ENCODE measurements around the gene IPO4. TPM values are rescaled to one million over a fixed set of nuclear protein-coding genes. Genes with fewer than 3 reads are reported as not detected.

IPO4 gene
- total and polyA plus RNA-seq, 2 of the 8 experiments (the other 6 are each of a cell fraction or from before 2014, with no cell fraction given): 55.5 to 108 TPM

DNA sequence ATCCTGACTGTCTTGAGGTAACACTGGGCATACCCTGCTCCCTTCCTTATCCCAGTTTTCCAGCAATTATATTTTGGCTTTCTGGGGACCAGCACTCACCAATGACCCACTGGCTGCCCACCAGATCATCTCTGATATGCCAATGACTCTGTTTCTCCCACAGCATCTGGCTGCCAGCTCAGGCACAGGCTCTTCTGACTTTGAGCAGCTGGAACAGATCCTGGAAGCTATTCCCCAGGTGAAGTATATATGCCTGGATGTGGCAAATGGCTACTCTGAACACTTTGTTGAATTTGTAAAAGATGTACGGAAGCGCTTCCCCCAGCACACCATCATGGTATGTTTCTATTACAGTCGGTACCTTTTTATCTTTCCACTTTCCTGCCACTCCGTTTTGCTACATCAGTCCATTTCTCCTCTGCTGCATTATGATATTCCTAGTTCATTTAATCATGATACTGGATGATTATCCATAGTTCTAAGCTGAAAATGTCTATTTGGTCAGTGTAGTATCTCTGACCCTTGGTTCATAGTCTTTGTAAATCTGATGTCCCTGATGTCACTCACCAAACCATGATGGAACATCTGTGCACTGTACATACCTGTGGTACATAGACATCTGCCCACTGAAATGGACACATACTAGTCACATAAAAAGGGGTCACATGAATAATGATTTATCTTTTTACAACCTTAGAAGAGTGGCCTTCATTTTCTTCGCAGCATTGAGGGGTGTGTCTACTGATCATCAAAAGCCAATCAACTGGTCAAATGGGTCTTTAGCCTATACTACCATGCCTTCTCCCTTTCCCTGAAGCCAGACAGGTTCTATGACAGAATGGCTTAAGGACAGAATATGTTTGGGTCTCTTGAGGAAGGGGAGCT lies 47.4 kb upstream of the IPO4 start:
- Histone ChIP-seq H2BK5ac (ENCODE audit: low read depth, low read length) (no peak overlapping the region), H2BK15ac (ENCODE audit: low read length) (no peak overlapping the region), H2BK12ac (ENCODE audit: low read depth, low read length) (no peak overlapping the region), H3K56ac (replicated peaks; ENCODE audit: insufficient read length, low read depth, low read length) (no peak overlapping the region), H3K23ac (ENCODE audit: insufficient read length) (no peak overlapping the region), H2BK20ac (ENCODE audit: low read length) (no peak overlapping the region), H4K5ac (ENCODE audit: insufficient read length, low read depth, low read length) (no peak overlapping the region), H3K36me3 (ENCODE audit: control insufficient read depth in 2 of 4, insufficient read depth in 4 of 4, low read length in 3 of 4) (peaks cover 18 to 58% (median 48%) of the 10 kb centered on the region in 4 experiments), H3K18ac (ENCODE audit: extremely low read depth, low read length) (no peak overlapping the region), H3K79me1 (ENCODE audit: low read depth, low read length) (no peaks in the 10 kb centered on the region; the same call in none of the 2 replicates), H2AK5ac (ENCODE audit: low read depth, low read length) (no peak overlapping the region), H3K14ac (ENCODE audit: insufficient read length) (no peak overlapping the region), H3K9me3 (ENCODE audit: insufficient read depth in 2 of 2, low read depth in 1 of 2, low read length in 1 of 2) (no peaks in the 10 kb centered on the region), H3K79me2 (ENCODE audit: control insufficient read depth in 1 of 2, insufficient read depth in 2 of 2, low read length in 2 of 2) (peaks cover under 1 to 22% of the 10 kb centered on the region in 2 experiments; a peak in 3 of 4 replicates), H4K20me1 (replicated peaks in 1 of 2; ENCODE audit: control insufficient read depth in 1 of 2, insufficient read depth in 2 of 2, low read length in 2 of 2) (peaks cover 3 to 14% of the 10 kb centered on the region in 2 experiments), H3K9ac (replicated peaks in 1 of 4; ENCODE audit: extremely low read depth in 1 of 4, low read depth in 3 of 4, low read length in 3 of 4) (no peak overlapping the region; a peak in 1 of 7 replicates), H3K23me2 (ENCODE audit: low read depth, low read length) (peaks cover 11% of the 10 kb centered on the region), H3K4me2 (ENCODE audit: insufficient read depth in 1 of 2, low read depth in 2 of 2, low read length in 2 of 2) (no peak overlapping the region), H2AFZ (ENCODE audit: low read length) (no peak overlapping the region), H2BK120ac (replicated peaks; ENCODE audit: low read depth, low read length) (no peak overlapping the region), H4K91ac (replicated peaks; ENCODE audit: insufficient read length, low read length) (no peak overlapping the region), H3K4me1 (replicated peaks in 1 of 4; ENCODE audit: control insufficient read depth in 3 of 4, insufficient read depth in 4 of 4, low read length in 3 of 4) (peaks cover 2 to 14% (median 4%) of the 10 kb centered on the region in 4 experiments; a peak in 5 of 7 replicates), H3K4ac (replicated peaks; ENCODE audit: insufficient read length, low read depth, low read length) (no peak overlapping the region), H3K4me3 (ENCODE audit: extremely low read depth in 1 of 4, insufficient read depth in 2 of 4, low read depth in 3 of 4, low read length in 4 of 4) (no peak overlapping the region), H3K27me3 (replicated peaks in 1 of 4; ENCODE audit: control insufficient read depth in 3 of 4, extremely low read depth in 1 of 4, insufficient read depth in 3 of 4, low read length in 3 of 4) (no peaks in the 10 kb centered on the region; a peak in 1 of 7 replicates), H3K27ac (ENCODE audit: low read depth, low read length) (no peak overlapping the region), H4K8ac (ENCODE audit: extremely low read depth, insufficient read depth, low read length) (no peak overlapping the region)
- ChIA-PET CTCF (ENCODE audit: partially characterized antibody) (interaction anchor here (1.3 to 1.9 kb wide), 6 partner anchors 20 to 96 kb away, joined by 3 to 8 read pairs (median 6); partner anchors contain the start of gene MDP1), POLR2A (ENCODE audit: partially characterized antibody) (interaction anchor here (0.7 to 5.1 kb wide), 8 partner anchors 10 to 1141 kb away, joined by 3 to 19 read pairs (median 4); partner anchors contain the start of genes ACIN1, C14orf119, MDP1 and RABGGTA)
- WGBS, 2 experiments (ENCODE audit: extremely low coverage in 1 of 2, insufficient coverage in 1 of 2, insufficient read length in 1 of 2, insufficient replicate concordance in 2 of 2, low coverage in 1 of 2, low lambda C conversion rate in 2 of 2, missing lambda C conversion rate in 1 of 2): 86% methylated on average over 5 of the region's 5 CpGs; no CpG with 5 or more reads in 1 of the 2 experiments
- DNase-seq (ENCODE audit: low read depth in 1 of 2, low spot score in 2 of 2) (no peak), FAIRE-seq (no peak)
- TF ChIP-seq CREB1 (IDR thresholded peaks at IDR 0.05): no peak
- TF ChIP-seq BACH1 (IDR thresholded peaks at IDR 0.05; ENCODE audit: low read length): no peak
- no peak for TF ChIP-seq KDM4A (IDR thresholded peaks at IDR 0.05; ENCODE audit: low read depth, low read length, severe bottlenecking)
- TF ChIP-seq POLR2A (IDR thresholded peaks at IDR 0.05; ENCODE audit: control extremely low read depth in 1 of 2, low read depth in 2 of 2, low read length in 2 of 2): no peak
- TF ChIP-seq USF2 (IDR thresholded peaks at IDR 0.05; ENCODE audit: low read length): no peak
- TF ChIP-seq, protein P1, sequence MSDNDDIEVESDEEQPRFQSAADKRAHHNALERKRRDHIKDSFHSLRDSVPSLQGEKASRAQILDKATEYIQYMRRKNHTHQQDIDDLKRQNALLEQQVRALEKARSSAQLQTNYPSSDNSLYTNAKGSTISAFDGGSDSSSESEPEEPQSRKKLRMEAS (IDR thresholded peaks at IDR 0.05): no peak
- no peak for TF ChIP-seq SRF (IDR thresholded peaks at IDR 0.05; ENCODE audit: low read depth, low read length)
- TF ChIP-seq HDAC2 (IDR thresholded peaks at IDR 0.05; ENCODE audit: borderline replicate concordance in 1 of 2, low read depth in 2 of 2, low read length in 2 of 2): no peak
- TF ChIP-seq ZNF274 (IDR thresholded peaks at IDR 0.05; ENCODE audit: borderline replicate concordance, extremely low read depth, low read length): no peak
- no peak for TF ChIP-seq POU5F1 (IDR thresholded peaks at IDR 0.05; ENCODE audit: low read depth, low read length)
- no peak for TF ChIP-seq JUN (IDR thresholded peaks at IDR 0.05; ENCODE audit: low read depth, low read length)

Data from H1 (cell line).